HG03520 (cell line): Measurements from ENCODE around the gene BRD4.

ENCODE experiments used
- ATAC-seq: cut with Tn5 transposase; IDR thresholded peaks from one replicate; pipeline ENCODE4 v1.9.1; 2021; ENCODE audit warnings: mild to moderate bottlenecking, moderate library complexity; ENCODE audit not compliant: unreplicated experiment

BRD4 gene

DNA sequence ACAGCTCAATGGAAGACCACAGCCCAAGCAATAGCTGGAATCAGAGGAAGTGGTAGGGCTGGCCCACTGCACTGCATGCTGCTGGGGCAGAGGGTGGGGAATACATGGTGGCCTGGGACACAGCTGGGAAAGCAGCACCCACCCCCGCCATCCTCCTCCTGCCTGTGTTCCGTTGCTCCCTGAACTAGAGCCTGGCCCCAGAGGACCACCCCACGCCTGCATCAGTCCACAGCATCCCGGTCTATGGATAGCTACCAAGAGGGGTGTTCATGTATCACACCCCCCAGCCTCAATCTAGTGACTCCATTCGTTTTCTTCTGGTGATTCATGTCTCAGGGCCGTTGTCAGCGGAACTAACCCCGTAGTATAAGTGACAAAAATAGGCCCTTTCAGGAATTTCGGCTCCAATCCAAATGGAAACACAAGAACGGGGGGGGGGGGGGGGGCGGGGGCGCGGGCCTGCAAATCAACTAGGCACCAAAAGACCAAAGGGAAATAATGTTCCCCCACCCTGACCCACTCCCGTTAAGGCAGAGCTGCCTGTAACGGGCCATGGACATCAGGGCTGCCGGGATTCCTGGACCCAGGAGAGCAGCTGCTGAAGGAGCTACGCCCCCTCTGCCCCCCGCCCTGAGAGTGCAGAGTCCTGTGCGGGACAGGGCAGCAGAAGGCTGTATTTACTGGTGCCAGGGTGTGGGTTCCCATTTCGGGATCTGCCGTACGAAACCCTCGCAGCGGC, 81.2 kb downstream of the BRD4 start:
- no peak for ATAC-seq

DNA sequence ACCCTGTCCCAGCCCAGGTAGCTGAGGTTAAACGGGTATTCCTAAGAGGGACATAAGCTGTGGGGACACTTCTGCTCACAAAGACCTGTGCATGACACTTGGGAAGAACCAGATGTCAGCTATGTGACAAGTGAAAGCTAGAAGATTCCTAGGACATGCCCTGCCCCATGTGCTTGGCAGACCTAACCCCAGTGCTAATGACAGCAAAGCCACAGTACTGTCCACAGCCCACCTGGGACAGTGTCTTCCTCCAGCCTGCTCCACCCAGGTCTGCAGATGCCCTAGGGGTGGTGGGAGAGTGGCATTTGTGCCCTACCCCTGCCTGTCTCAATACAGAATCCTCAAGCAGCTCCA, 81.7 kb downstream of the BRD4 start:
- no peak for ATAC-seq

DNA sequence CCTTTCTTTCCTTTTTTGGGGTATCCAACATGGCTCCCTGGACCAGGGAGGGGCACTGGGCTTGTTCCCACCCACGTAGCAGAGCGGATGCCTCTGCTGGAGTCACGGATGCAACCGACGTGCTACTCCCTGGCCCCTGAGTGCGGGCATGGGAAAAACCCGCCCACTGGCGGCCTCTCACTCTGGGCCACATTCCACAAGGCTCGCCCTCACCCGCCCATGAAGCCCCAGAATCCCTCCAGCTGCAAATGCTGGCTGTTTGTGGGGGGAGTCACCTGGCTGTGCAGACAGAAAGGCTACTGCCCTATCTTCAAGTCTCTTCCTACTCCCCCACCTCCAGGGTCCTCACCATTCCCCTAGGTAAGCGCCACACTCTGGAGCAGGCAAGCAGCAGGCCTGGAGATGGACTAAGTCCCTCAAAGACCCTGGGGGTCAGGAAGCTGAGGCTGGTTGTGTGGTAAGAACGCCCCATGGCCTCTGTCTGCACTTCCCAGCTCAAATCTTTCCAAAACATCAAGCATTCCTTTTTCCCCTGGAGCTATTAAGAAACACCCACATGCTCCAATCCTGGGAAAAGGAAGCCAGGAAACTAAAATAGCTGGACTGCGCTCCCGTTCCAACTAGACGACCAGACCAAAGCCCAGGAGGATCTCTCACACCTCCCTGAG, 82.2 kb downstream of the BRD4 start:
- no peak for ATAC-seq

DNA sequence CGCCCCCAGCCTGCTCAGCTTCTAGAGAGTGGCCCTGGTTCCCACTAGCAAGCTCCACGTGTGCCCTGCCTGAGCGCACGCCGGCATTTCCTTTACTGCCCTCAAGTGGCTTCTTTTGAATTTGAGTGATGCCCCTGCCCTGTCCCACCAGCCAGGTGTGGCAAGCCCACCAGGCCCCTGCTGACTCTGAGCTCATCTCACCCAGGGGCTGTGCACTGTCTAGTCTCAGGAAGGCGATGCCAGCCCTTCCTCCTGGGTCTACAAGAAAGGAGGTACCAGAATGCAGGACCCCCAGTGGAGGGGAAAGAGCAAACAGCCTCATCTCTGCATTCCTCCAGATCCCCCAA, 82.8 kb downstream of the BRD4 start:
- no peak for ATAC-seq

DNA sequence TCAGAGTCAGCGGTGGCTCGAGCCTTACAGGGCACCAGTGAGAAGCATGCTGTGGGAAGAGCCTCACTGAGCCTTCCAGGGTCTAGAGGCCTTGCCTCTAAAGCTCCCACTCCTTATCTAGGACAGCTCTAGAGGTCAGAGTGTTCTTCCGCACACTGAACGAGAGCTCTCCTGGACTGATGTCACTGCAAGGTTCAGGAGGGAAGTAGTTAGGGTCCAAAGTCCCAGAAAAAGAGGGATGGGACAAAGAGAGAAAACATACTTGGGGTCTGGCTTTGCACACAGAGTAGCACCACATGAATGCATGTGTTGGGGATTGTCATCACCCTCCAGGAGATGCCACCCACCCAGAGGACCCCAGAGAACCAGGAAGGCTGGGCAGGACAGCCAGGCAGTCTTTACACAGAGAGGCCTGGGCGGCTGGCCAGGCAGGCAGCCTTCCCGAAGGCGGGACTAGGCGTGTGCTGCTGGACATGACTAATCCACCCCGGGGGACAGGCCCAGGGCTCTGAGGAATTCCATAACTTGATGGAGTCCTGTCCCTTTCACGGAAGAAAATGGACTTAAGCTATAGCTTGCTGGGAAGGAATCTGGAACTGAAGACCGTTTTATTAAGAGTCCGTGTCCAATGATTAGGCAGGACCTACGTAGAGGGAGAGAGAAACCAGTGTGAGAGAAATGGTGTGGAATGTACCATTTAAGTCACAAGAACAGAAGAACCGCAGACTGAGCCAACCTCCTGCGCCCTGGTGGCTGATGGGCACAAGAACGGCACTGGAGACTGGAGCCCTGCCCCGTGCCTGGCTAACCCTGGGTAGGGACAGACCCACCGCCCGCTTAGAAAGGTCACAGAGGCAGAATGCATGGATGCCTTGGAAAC, 83.5 kb downstream of the BRD4 start:
- no peak for ATAC-seq

DNA sequence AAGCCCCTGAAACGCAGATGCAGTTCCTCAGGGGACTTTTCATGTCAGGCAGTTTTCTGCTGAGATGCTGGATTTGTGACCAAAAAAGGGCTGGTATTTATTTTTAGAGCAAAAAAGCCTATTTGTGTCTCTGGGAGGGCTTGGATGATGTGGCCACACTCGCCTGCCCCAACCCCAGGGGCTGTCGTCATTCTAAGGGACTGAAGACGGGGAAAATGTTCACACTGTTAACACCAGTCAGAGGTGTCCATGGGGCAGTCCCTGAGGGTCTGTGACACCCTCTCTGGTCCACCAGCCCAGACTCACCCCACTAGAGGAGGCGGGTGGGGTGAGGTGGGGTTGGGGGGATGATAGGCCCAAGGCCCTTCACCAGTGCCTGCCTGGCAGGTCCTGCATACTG, 84.2 kb downstream of the BRD4 start:
- ATAC-seq = no peak

DNA sequence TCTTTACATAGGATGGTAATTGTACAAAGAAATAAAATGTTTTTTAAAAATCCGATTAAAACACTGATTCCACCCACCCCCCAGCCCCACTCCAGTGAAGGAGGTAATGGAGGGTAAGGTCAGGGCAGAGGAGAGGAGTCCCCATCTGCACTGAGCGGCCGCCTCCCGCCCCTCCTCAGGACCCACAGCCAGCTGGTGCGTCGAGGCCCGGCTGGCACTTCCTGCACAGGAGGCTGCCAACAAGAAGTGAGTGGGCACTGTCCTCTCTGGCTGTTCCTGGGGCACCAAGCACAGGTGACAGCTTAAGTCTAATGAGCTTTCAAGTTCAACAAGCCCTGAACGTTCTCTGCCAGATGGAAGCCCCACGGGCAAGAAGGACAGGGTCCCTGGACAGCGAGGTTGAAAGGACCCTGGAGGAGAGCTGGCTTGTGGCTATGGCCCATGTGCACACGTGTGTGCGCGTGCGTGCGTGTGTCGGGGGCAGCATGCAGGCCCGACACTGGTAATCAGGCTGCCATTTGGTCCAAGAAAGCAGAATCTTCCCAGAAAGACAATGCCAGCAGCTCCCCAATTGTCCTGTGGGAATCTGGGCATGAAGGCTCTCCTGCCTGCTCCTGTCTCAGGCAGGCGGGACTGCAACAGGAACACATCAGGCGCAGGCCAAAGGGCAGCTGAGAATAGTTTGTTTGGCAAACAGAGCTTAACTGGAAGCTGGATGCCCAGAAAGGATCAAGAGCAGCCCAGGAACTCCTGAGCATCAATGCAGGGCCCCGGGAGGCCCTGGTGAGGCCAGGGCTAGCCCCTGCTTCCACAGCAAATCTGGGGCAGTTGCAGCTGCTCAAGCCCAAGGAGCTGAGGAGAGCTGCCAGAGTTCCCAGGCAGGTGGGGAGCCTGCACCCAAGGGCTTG, 85.0 kb downstream of the BRD4 start:
- no peak for ATAC-seq

DNA sequence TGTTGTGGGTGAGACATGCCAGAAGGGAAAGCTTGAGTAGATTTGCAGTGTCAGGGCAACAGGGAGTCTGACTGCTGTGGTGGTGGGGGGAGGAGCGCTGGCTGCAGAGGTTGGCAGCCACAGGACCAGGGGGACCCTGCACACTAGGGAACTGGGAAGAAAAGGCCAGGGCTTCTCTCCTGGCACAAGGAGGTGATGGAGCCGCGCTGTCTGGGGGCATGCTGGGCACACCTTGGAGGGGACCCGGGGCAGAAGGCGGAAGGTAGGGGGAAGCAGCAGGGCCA, 86.2 kb downstream of the BRD4 start:
- no peak for ATAC-seq

DNA sequence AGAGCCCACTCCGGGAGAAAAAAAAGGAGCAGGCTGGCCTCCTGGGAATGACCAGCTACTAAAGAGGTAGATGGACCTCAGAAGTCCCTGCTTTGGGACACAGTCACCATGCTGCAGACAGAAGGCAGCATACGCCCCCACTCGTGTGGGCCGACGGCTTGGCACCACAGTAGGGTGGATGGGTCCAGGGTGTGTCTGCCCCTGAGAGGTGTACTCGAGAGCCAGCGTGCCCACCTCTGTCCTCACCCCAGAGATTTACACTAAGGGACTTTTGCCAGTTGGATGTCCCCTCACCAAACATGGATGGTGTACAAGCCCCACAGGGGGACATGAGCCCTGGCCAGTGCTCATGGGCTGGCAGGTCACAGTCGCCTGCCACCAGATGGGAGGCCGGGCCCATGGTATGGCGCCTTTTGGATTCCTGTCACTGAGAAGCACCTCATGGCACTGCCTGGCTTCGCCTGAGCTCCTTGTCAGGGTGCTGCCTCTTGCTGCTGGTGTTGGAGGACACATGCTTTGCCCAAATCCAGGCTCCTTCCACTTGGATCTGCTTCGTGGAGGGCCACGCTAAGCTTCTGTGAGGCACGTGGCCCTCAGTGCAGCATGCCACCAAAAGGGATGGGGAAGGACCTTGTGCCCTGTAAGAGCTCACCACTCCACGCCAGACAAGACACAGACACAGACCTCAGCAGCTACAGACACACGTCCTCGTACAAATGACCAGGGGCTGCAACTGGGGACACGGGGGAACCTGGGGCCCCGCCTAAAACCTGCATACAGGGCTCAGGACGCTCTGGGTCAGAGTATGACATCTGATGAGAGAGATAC, 86.8 kb downstream of the BRD4 start:
- no peak for ATAC-seq

DNA sequence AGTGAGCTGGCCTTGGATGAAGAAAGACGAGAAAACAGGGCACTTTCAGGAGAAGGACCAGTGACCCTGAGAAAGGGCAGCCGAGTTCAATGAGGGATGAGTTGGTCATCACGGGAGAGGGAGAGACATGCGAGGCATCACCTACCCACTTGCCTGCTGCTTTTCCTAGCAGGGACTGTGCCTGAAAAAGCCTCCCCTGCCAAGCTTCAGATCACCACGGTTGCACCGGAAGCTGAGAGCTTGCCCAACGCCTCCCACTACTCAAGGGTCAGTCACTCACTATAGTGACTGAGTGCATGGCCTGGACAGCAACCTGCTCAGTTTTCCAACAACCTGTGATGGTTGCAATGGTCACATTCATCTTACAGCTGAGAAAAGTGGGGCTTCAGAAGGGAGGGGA, 87.5 kb downstream of the BRD4 start:
- ATAC-seq = no peak

DNA sequence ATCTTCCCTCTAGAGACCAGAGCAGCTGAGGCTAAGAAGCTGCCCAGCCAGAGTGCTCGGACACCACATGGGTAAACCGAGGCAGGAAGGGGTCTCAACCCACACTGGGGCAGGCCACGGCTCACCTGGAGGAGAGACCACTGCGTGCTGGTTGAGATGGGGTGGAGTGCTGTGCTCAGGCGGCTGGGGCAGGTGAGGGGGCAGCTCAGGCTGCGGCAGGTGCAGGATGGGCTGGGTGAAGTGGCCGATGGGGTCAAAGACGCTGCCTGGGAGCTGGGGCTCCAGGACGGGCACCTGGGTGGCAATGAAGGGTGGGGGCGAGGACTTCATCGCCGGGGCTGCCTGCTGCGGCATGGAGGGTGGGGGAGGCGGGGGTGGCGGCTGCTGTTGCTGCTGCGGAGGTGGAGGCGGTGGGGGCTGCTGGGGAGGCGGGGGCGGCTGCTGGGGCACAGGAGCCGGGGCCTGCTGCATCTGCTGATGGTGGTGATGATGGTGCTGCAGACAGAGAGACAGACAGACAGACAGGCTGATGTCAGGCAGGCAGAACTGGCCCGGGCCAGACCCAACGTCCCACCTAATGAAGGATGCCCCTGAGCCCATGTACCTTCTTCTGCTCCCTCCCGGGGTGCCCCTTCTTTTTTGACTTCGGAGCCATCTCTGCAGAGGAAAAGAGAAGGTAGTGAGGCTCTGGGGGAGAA, 88.1 kb downstream of the BRD4 start:
- ATAC-seq = no peak

DNA sequence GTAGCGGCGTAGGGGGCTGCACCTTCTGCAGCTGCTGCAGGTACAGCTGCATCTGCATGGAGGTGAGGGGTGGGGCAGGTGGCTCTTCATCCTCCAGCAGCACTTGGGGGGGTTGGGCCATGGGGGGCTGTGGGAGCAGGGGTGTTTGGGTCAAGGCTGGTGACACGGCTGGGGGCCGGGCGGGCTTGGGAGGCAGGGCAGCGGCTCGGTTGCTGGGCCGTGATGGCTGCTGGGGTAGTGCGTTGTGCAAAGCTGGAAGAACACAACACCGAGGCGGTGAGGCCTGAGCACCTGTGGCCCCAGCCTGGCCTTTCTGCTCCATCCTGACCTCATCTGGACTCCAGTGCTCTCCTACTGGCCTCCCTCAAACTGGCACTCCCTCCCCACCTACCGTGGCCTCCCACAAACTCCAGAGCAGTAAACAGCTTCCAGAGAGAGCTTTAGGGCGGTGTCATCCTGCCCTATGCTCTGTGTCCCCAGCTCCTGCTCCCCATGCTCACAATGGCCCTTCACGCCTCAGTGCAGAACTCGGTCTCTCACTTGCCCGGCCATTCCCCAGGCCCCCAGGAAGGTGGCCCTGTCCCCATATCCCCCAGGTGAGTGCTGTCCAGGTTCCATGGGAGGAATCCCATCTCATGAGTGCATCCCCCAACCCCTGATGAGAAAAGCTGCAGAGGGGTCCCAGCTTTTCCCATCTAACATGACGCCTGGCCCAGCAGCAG, 88.9 kb downstream of the BRD4 start:
- no peak for ATAC-seq

DNA sequence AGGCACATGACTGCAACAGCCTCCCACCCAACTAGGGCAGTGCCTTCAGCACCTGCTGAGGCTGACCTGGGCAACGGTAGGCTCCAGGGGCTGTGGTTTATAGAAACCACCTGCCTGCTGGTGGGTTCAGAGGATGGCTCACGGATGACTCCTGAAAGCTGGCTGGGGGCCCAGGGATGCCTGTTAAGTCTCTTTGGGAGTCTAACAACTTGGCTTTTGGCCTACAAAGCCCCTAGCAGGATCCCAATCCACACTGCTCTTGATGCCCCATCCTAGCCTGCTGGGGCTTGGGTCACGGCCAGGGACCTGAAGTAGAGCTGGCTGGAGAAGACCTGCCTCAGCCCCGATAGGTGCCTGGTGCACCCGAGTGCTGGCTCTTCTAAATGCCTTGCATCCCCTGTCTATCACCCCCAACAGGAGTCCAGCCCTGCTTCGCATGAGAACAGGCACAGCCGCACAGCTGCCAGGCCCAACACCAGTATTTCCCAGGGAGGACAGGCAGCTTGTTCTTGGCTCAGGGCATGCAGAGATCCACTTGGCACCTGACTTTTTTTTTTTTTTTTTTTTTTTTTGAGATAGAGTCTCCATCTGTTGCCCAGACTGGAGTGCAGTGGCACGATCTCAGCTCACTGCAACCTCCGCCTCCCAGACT, 91.0 kb downstream of the BRD4 start:
- no peak for ATAC-seq

DNA sequence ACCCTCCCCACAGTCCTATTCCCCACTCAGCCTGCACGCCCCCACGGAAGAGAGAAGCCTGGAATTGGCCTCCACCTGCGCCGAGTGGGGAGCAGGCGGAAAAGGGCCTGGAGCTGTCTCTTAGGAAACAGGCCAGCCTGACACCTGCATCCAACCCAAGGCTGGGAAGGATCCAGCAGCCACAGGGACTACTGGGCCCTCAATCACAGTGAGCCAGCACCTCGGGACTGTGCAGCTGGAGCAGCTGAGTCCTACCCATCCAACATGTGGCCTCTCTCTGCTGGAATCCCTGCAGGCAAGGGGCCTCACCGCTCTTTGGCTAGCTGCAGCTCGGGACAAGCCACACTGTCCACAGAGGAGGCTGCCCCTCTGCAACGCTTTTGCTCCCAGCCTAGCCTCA, 91.8 kb downstream of the BRD4 start:
- no peak for ATAC-seq

DNA sequence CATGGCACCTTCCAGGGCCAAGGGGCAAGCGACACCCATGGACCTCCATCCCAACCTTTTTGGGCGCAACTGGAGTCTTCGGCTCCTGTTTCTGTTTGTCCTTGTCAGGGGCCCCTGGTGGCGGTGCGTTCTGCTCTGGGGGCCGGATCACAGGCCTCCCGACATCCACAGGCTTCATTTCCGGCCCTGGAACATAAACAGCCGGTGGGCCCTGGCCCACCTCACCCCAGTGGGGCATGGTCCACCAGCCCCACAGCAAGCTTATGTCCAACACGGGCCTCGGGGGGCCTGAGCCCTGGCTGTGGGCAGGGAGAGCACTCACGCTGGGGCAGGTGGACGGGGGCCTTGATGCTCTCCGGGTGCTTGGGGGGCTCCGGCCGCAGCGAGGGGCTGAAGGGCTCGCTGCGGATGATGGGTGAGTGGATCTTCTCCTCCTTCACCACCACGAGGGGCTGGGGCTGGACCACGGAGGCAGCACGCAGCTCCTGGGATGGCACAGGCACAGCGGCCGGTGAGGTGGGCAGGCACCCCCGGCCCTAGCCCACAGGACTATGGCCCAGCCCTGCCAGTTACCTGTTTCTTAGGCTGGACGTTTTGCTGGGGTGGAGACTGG, 92.9 kb downstream of the BRD4 start:
- ATAC-seq = no peak

DNA sequence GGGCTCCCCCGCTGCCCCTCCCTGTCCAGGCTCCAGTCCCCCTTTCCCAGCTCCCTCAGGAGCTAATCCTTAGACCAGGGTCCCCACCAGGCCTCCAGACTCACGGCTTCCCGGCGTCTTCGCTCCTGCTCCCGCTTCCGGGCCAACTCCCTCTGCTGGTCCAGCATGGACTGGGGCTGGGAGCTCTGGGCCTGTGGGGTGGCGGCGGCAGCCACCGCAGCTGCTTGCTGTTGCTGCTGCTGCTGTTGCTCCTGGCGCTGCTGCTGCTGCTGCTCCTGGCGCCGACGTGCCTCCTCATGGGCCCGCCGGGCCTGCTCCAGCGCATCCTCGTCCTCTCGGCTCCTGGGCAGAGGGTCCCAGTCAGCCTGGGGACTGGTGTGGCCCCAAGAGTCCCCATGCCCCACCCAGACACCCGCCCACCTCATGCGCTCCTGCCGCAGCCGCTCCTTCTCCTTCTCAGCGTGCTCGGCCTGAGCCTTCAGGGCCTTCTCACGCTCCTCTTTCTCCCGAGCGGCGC, 93.6 kb downstream of the BRD4 start:
- no peak for ATAC-seq

DNA sequence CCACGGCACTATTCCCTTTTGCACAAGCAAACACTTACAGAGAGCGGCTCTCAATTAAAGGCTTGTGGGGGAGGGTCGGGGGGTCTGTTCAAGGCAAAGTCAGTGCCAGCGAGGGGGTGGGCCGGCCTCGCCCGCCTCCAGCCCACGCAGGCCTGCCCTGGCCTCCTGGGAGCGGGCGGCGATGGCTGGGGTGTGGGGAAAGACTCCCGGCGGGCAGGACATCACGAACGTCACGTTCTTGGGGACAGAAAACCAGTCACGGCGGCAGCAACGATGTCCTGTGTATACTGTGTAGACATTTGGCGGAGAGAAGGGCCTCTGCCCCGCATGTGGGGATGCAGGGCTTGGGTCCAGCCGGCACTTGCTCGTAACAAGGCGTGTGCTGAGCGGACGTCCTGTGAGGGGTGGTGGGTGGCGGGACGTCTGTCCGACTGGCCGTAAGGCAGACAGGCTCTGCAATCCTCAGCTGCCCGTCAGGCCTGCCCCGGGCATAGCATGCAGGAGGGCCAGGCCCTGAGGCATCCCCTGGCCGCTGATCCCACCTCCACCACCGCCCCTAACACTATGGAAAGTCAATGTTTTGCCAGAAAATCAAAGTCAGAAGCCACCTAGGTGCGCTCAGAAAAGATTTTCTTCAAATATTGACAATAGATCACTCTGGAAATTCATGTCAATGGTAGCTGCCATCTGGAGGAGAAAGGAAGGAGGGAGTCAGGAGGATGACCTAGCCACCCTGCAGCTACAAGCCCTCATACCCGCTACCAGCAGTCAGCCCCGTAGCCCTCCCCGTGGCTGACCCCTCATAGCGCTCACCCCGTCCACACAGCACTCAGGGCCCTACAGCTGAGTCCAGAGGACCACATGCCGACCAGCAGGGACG, 94.3 kb downstream of the BRD4 start:
- no peak for ATAC-seq
